WTC11 (cell line): Measurements from ENCODE around the gene FBXO47.

Experiments
- ELF4 ChIP-seq: sonication (generic); formaldehyde crosslinking; IDR thresholded peaks from 2 replicates; pipeline ENCODE4 v1.8.1; 2022; ENCODE audit warnings: low read depth, mild to moderate bottlenecking, moderate library complexity, missing genetic modification reagents
- TF ChIP-seq, protein P1 (sequence below): fragments of 200-600 bp; IDR thresholded peaks from 2 replicates; pipeline ENCODE4 v1.8.0; 2022; ENCODE audit warnings: antibody characterized with exemption

DNA sequence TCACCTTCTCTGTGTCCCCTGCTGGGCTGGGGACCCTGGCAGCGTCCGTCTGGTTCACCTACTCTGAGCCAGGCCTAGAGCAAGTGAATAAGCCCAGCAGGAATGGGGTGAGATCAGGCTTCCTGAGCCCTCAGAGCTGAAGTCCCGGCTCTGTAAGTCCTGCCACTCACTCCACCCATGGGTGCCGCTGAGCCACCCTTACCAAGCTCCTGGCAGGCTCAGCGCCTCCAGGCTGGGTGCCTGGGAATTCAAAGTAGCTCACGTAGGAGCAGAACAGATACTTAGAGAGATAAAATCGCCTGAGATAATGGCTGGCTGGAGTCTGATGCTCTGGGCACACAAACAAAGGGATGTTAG lies 51.6 kb downstream of the FBXO47 start:
- no peak for TF ChIP-seq ELF4
- TF ChIP-seq, protein P1, sequence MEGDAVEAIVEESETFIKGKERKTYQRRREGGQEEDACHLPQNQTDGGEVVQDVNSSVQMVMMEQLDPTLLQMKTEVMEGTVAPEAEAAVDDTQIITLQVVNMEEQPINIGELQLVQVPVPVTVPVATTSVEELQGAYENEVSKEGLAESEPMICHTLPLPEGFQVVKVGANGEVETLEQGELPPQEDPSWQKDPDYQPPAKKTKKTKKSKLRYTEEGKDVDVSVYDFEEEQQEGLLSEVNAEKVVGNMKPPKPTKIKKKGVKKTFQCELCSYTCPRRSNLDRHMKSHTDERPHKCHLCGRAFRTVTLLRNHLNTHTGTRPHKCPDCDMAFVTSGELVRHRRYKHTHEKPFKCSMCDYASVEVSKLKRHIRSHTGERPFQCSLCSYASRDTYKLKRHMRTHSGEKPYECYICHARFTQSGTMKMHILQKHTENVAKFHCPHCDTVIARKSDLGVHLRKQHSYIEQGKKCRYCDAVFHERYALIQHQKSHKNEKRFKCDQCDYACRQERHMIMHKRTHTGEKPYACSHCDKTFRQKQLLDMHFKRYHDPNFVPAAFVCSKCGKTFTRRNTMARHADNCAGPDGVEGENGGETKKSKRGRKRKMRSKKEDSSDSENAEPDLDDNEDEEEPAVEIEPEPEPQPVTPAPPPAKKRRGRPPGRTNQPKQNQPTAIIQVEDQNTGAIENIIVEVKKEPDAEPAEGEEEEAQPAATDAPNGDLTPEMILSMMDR, result no peak
